GM18507 (cell line): Measurements from ENCODE around the gene ZCWPW1.

ENCODE experiments used
- DNase-seq: peaks from one replicate; pipeline ENCODE4 v3.0.0; 2011; ENCODE audit warnings: low read depth; ENCODE audit not compliant: insufficient read length; ENCODE audit errors: extremely low spot score
- FAIRE-seq: peaks from 2 replicates; lab custom pipeline; 2011; peaks lifted over from hg19 to GRCh38; lab: Jason Lieb, UNC

The ZCWPW1 gene

GRCh38 chr7:100428199-100428966 lies at the start of gene ZCWPW1:
Gene ZCWPW1 (minus strand): TSS chr7:100428703. CDS start chr7:100420649, 8,054 bp downstream.
- DNase-seq (peak; percentile 81), FAIRE-seq (no peak)

DNA sequence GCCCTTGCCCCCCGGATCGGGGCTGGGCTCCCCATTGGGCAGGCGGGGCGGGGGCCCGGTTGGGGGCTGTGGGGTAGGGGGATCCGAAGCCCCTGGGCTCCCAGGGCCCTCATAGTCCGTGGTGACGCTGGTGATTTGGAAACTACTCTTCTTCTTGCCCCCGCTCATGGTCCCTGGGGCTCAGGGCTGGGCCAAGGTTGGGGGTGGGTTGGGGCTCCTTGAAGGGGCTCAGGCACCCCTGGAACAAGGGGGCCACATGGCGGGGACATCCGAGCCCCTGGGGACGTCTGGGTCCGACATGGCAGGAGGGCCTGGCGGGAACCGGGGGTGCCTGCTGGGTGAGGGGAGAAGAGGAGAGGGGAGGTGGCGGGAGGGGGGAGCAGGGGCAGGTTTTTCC lies 49.4 kb upstream of the ZCWPW1 start:
- FAIRE-seq, result no peak
- DNase-seq, result no peak

- DNase-seq, result no peak
- no peak for FAIRE-seq
These were observed 48.7 kb upstream of the ZCWPW1 start for GRCh38 chr7:100476903-100477870.

DNA sequence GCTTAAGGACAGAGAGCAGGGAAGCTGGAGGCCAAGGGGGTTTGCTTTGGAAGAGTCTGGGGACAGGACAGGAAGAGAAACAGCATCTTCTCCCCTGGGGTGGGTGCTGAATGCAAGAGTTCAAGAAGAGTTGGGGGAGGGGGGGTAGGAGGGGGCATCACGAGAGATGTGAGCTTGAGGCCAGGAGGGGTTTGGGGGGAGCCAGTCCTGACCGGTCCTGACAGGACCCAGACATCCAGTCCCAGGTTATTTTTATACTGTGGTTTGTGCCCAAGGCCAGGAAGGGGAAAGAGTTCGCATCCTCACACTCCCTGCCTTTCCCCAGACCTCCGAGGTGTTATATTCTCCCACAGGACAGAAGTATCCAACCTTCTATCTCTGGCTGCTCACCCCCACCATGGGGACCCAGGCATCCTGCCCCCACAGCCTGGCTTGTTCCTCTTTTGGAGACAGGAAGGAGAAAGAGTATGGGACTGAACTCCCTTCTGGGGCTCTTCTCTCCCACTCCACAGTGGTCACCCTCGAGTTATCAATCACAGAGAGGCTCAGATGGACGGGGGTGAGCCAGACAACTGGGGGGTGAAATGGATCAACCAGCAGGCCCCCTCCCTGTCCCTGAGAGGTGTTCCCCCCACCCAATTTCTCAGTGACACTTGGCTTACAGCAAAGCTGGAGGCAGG lies 47.7 kb upstream of the ZCWPW1 start:
- no peak for FAIRE-seq
- no peak for DNase-seq

DNA sequence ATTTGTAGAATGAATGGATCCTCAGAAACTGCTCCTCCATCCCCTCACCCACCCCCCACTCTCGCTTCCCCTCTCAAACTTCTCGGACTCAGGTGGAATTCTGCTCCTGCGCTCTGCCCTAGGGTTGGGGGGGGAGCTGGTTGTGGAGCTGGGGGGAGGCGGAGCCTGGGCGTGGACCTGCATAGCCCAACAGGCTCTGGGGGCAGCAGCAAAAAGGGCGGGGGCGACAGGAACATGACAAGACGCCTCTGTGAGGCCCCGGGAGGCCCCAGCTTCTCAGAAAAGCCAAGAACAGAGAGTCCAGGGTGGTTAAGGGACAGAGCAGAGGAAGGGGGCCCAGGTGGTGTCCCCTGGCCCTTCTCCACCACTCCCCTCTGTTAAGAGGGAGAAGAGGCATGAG lies 47.0 kb upstream of the ZCWPW1 start:
- FAIRE-seq (no peak), DNase-seq (no peak)

GRCh38 chr7:100472854-100473499 lies 44.5 kb upstream of the ZCWPW1 start:
- FAIRE-seq (no peak), DNase-seq (no peak)

GRCh38 chr7:100472121-100472851 lies 43.8 kb upstream of the ZCWPW1 start:
- DNase-seq (no peak), FAIRE-seq (no peak)

DNA sequence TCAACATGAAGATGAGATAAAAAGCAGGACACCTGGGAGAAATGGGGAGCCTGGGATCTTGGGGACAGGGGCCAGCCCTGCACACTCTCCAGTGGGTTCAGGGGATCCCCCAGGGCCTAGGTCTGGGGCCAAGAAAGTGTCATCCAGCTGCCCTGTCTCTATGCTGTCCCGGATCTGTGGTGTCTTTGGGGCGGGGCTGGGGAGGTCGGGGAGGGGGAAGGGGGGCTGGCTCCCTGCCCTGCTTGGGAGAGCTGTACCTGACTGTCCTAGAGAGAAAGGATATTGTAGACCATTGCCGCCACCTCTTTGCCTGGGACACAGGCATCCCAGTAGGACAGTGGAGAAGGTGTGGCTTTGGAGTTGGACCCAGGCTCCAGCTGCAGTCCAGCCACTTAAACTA lies 42.5 kb upstream of the ZCWPW1 start:
- FAIRE-seq, result no peak
- DNase-seq, result no peak

- FAIRE-seq (peak; percentile 79), DNase-seq (peak; percentile 79)
These were observed 40.9 kb upstream of the ZCWPW1 start for GRCh38 chr7:100469227-100470044.

GRCh38 chr7:100467638-100468373 lies 39.3 kb upstream of the ZCWPW1 start:
- FAIRE-seq, result no peak

GRCh38 chr7:100466653-100467605 lies 38.4 kb upstream of the ZCWPW1 start:
- no peak for FAIRE-seq
- DNase-seq, result no peak

More at GRCh38 chr7:100467638-100468373, 39.3 kb upstream of the ZCWPW1 start:
- DNase-seq, result no peak

- FAIRE-seq (no peak), DNase-seq (no peak)
These were observed 37.3 kb upstream of the ZCWPW1 start for GRCh38 chr7:100465702-100466311.

DNA sequence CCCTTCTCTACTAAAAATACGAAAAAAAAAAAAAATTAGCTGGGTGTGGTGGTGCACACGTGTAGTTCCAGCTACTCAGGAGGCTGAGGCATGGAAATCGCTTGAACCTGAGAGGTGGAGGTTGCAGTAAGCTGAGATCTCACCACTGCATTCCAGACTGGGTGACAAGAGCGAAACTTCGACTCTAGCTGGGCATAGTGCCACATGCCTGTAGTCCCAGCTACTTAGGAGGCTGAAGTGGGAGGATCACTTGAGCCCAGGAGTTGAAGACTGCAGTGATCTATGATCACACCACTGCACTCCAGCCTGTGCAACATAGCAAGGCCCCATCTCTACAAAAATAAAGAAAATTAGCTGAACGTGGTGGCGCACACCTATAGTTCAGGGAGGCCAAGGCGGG lies 36.8 kb upstream of the ZCWPW1 start:
- no peak for DNase-seq

GRCh38 chr7:100464791-100465190 lies 36.3 kb upstream of the ZCWPW1 start:
- FAIRE-seq, result no peak
- DNase-seq, result no peak

More for the DNA sequence above, 36.8 kb upstream of the ZCWPW1 start:
- no peak for FAIRE-seq

DNA sequence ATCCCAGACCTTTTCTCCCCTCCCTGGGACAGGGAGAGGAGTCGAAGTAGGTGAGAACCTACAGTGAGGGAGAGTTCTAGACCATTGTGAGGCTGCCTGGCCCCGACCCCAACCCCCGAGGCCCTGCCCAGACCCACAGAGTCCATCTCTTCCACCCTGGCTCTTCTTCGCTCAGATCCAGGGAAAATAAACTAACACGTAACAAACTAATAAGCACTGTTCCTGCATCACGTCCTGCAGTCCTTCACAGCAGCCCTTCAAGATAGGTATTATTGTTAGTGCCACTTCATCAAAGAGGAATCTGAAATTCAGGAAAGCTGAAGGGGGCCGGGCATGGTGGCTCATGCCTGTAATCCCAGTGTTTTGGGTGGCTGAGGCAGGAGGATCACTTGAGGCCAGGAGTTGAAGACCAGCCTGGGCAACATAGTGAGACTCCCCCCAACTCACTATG lies 35.7 kb upstream of the ZCWPW1 start, which contains the start of gene SPACDR:
TSS of gene SPACDR (minus strand) at position 51 of the 451 bp plus-strand sequence. CDS start 235 bp downstream, outside the sequence.
- no peak for FAIRE-seq
- DNase-seq, result no peak

GRCh38 chr7:100457033-100457432 lies 28.5 kb upstream of the ZCWPW1 start:
- FAIRE-seq (no peak), DNase-seq (no peak)
